Measurements from ENCODE around the gene PCNX2.

GRCh38 chr1:232988572-232989040 lies 306.9 kb downstream of the PCNX2 start:
- TF ChIP-seq EZH2 (IDR thresholded peaks at IDR 0.05; ENCODE audit: insufficient read depth, poor library complexity, severe bottlenecking) = no peak
- no peak for TF ChIP-seq EZH2phosphoT487 (IDR thresholded peaks at IDR 0.05; ENCODE audit: insufficient read depth, low read depth)

All from GM23248 (cell line).